ENCODE results near the gene RASGRP1. TPM values are rescaled to one million over a fixed set of nuclear protein-coding genes. Genes with fewer than 3 reads are reported as not detected.

The RASGRP1 gene
- total RNA-seq, 1 experiment from 2014 or later: 0.85 TPM

GRCh38 chr15:38539008-38539343 is 25.6 kb downstream of the RASGRP1 start:
- H3K4me1 Mint-ChIP-seq: peaks cover 0 to 1% of the 10 kb centered on the region in 2 experiments; a peak in 2 of 4 replicates
- no peaks in the 10 kb centered on the region for H3K27me3 Mint-ChIP-seq (ENCODE audit: low read depth)
- H3K27ac Mint-ChIP-seq: no peak overlapping the region

More at GRCh38 chr15:38539008-38539343, 25.6 kb downstream of the RASGRP1 start:
- H3K27ac ChIP-seq (ENCODE audit: insufficient read length, low read depth, low read length): no peak overlapping the region
- no peaks in the 10 kb centered on the region for H3K9me3 ChIP-seq (ENCODE audit: control insufficient read depth, low read depth, low read length)
- no peak for TF ChIP-seq CTCF (conservative IDR thresholded peaks at IDR 0.05)
- no peak overlapping the region for H3T11ph ChIP-seq (ENCODE audit: low read length)
- no peak overlapping the region for H2BK5ac ChIP-seq (ENCODE audit: insufficient read length, low read length)
- H3K9ac ChIP-seq (ENCODE audit: extremely low read depth, insufficient read length, low read length): no peak overlapping the region
- H2BK15ac ChIP-seq (ENCODE audit: low read depth, low read length): no peak overlapping the region
- no peak overlapping the region for H2BK20ac ChIP-seq (ENCODE audit: low read depth, low read length, poor library complexity, severe bottlenecking)
- no peak overlapping the region for H3K14ac ChIP-seq (ENCODE audit: insufficient read depth, low read length)
- H3K79me2 ChIP-seq (ENCODE audit: insufficient read depth, low read length): no peaks in the 10 kb centered on the region
- H3K4ac ChIP-seq (ENCODE audit: low read depth, low read length): no peak overlapping the region
- H3K79me1 ChIP-seq (ENCODE audit: insufficient read depth, low read depth, low read length, poor library complexity, severe bottlenecking): no peaks in the 10 kb centered on the region
- no peak overlapping the region for H4K91ac ChIP-seq (ENCODE audit: insufficient read length, low read depth, low read length)
- no peak overlapping the region for H2AK5ac ChIP-seq (ENCODE audit: insufficient read length, low read length)
- Mint-ChIP-seq H3K36me3 (ENCODE audit: insufficient read depth in 1 of 3, low read depth in 3 of 3) (no peaks in the 10 kb centered on the region), H3K4me3 (no peak overlapping the region), H3K9me3 (no peaks in the 10 kb centered on the region)
- no peaks in the 10 kb centered on the region for H3K23me2 ChIP-seq (ENCODE audit: insufficient read length, low read depth, low read length, poor library complexity, severe bottlenecking)
- DNase-seq: no peak
- no peaks in the 10 kb centered on the region for H4K20me1 ChIP-seq (ENCODE audit: control insufficient read depth, insufficient read depth, insufficient read length)
- H3K23ac ChIP-seq (ENCODE audit: insufficient read length, low read depth, low read length): no peak overlapping the region
- no peak overlapping the region for H4K5ac ChIP-seq (ENCODE audit: insufficient read length, low read depth, low read length)
- H2AFZ ChIP-seq (ENCODE audit: low read length): no peak overlapping the region
- H2BK120ac ChIP-seq (ENCODE audit: low read depth, low read length, poor library complexity, severe bottlenecking): no peak overlapping the region
- H3K4me1 ChIP-seq (ENCODE audit: insufficient read depth, low read length): no peaks in the 10 kb centered on the region
- no peak overlapping the region for H4K8ac ChIP-seq (replicated peaks; ENCODE audit: insufficient read length, low read depth, low read length)
- H3K56ac ChIP-seq (ENCODE audit: insufficient read length, low read depth, low read length): no peak overlapping the region
- no peak overlapping the region for H3K18ac ChIP-seq (ENCODE audit: insufficient read length, low read depth, low read length)
- H3K4me2 ChIP-seq (ENCODE audit: insufficient read depth, insufficient read length, low read length): no peak overlapping the region
- H2BK12ac ChIP-seq (ENCODE audit: insufficient read length, low read depth, low read length): no peak overlapping the region
- H3K27me3 ChIP-seq (ENCODE audit: insufficient read depth, low read length): no peaks in the 10 kb centered on the region
